MM.1S (cell line): ENCODE measurements around the gene CELF5.

Experiments used
- DNase-seq: peaks from one replicate; pipeline ENCODE4 v3.0.0-alpha.2; 2015
- H2AFZ ChIP-seq: fragments of 300-600 bp; sonication (generic); 2 replicates; pipeline ENCODE4 v1.6.0; 2016; ENCODE audit warnings: antibody characterized with exemption, low read length
- H3F3A ChIP-seq: fragments of 300-600 bp; sonication (generic); 2 replicates; pipeline ENCODE4 v1.6.1; 2016; ENCODE audit warnings: mild to moderate bottlenecking, antibody characterized with exemption, low read length, moderate library complexity, mixed read lengths; ENCODE audit not compliant: insufficient read depth
- H3K27ac ChIP-seq: fragments of 300-600 bp; sonication (generic); 2 replicates; pipeline ENCODE4 v1.5.1; 2016; ENCODE audit warnings: mild to moderate bottlenecking, low read length
- H3K27me3 ChIP-seq: fragments of 300-600 bp; sonication (generic); replicated peaks from 2 replicates; pipeline ENCODE4 v1.6.0; 2016; ENCODE audit warnings: low read length; ENCODE audit not compliant: insufficient read depth
- H3K36me3 ChIP-seq: fragments of 300-600 bp; sonication (generic); replicated peaks from 2 replicates; pipeline ENCODE4 v1.6.1; 2016; ENCODE audit warnings: mild to moderate bottlenecking, low read length, mixed read lengths; ENCODE audit not compliant: insufficient read depth
- H3K4me1 ChIP-seq: fragments of 300-600 bp; sonication (generic); 2 replicates; pipeline ENCODE4 v1.6.1; 2016; ENCODE audit warnings: low read length, mixed read lengths
- H3K4me2 ChIP-seq: fragments of 300-600 bp; sonication (generic); 2 replicates; pipeline ENCODE4 v1.6.0; 2016; ENCODE audit warnings: low read depth, low read length
- H3K4me3 ChIP-seq: fragments of 300-600 bp; sonication (generic); 2 replicates; pipeline ENCODE4 v1.5.1; 2016; ENCODE audit warnings: low read length, mixed read lengths
- H3K79me2 ChIP-seq: fragments of 300-600 bp; sonication (generic); 2 replicates; pipeline ENCODE4 v1.6.1; 2016; ENCODE audit warnings: mixed run types, low read length, mixed read lengths
- H3K9ac ChIP-seq: fragments of 300-600 bp; sonication (generic); 2 replicates; pipeline ENCODE4 v1.6.1; 2016; ENCODE audit warnings: low read length, mixed read lengths
- H3K9me2 ChIP-seq: fragments of 300-600 bp; sonication (generic); replicated peaks from 2 replicates; pipeline ENCODE4 v1.6.1; 2016; ENCODE audit warnings: mild to moderate bottlenecking, low read length, mixed read lengths; ENCODE audit not compliant: insufficient read depth
- H3K9me3 ChIP-seq: fragments of 300-600 bp; sonication (generic); replicated peaks from 2 replicates; pipeline ENCODE4 v1.6.1; 2016; ENCODE audit warnings: mild to moderate bottlenecking, low read length, mixed read lengths; ENCODE audit not compliant: insufficient read depth
- H4K20me1 ChIP-seq: fragments of 300-600 bp; sonication (generic); 2 replicates; pipeline ENCODE4 v1.6.1; 2016; ENCODE audit warnings: mild to moderate bottlenecking, low read length, moderate library complexity, mixed read lengths; ENCODE audit not compliant: insufficient read depth
- EZH2 ChIP-seq: fragments of 300-600 bp; sonication (generic); optimal IDR thresholded peaks from 2 replicates; pipeline ENCODE3; 2017; ENCODE audit warnings: low read depth, mild to moderate bottlenecking, antibody characterized with exemption, low read length, mixed read lengths
- EZH2phosphoT487 ChIP-seq: fragments of 300-600 bp; sonication (generic); IDR thresholded peaks from 2 replicates; pipeline ENCODE4 v1.6.1; 2018; ENCODE audit warnings: antibody characterized with exemption, low read length
- TF ChIP-seq, protein P1 (sequence below): fragments of 300-600 bp; sonication (generic); IDR thresholded peaks from 2 replicates; pipeline ENCODE4 v1.5.1; 2016; ENCODE audit warnings: antibody characterized with exemption, low read length, mixed read lengths

The CELF5 gene

DNA sequence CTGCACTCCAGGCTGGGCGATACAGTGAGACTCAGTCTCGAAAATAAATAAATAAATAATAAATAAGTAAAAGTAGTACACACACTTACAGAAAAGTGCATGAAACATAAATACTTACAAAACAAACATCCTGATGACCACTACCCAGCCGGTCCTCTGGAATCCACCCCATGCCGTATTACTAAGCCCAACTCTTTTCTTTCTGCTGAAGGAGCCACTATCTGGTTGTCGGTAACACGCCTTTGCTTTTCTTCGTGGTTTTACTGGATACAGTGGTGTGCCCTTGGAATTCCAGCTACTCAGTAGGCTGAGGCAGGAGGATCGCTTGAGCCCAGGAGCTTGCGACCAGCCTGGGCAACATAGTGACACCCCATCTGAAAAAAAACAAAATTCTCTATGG is 39.4 kb downstream of the CELF5 start:
- Histone ChIP-seq H3K4me1 (no peaks in the 10 kb centered on the region), H3K4me2 (no peak overlapping the region), H3K27ac (no peak overlapping the region), H3K9ac (no peak overlapping the region), H3K27me3 (peaks cover 95% of the 10 kb centered on the region), H3K79me2 (no peaks in the 10 kb centered on the region), H4K20me1 (no peaks in the 10 kb centered on the region), H3K36me3 (no peaks in the 10 kb centered on the region), H3K9me3 (no peaks in the 10 kb centered on the region), H3K4me3 (no peak overlapping the region), H2AFZ (no peak overlapping the region), H3F3A (no peaks in the 10 kb centered on the region), H3K9me2 (no peaks in the 10 kb centered on the region)
- no peak for DNase-seq
- TF ChIP-seq EZH2phosphoT487 = no peak

DNA sequence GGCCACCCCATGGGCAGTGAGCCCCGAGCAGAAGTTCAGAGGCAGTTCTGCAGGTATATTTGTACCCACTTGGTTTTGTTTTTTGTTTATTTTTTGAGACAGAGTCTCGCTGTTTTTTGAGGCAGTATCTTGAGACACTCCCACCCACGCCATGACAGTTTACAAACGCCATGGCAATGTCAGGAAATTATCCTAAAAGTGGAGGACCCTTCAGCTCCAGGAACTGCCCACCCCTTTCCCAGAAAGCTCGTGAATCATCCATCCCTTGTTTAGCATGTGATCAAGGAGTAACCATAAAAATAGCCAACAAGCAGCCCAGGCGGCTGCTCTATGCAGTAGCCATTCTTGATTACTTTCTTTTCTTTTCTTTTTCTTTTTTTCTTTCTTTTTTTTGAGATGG is 41.0 kb downstream of the CELF5 start:
- H4K20me1 ChIP-seq = no peaks in the 10 kb centered on the region
- no peak overlapping the region for H3K4me3 ChIP-seq
- H3K36me3 ChIP-seq = no peaks in the 10 kb centered on the region
- TF ChIP-seq, protein P1, sequence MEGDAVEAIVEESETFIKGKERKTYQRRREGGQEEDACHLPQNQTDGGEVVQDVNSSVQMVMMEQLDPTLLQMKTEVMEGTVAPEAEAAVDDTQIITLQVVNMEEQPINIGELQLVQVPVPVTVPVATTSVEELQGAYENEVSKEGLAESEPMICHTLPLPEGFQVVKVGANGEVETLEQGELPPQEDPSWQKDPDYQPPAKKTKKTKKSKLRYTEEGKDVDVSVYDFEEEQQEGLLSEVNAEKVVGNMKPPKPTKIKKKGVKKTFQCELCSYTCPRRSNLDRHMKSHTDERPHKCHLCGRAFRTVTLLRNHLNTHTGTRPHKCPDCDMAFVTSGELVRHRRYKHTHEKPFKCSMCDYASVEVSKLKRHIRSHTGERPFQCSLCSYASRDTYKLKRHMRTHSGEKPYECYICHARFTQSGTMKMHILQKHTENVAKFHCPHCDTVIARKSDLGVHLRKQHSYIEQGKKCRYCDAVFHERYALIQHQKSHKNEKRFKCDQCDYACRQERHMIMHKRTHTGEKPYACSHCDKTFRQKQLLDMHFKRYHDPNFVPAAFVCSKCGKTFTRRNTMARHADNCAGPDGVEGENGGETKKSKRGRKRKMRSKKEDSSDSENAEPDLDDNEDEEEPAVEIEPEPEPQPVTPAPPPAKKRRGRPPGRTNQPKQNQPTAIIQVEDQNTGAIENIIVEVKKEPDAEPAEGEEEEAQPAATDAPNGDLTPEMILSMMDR = no peak
- TF ChIP-seq EZH2 = no peak
- TF ChIP-seq EZH2phosphoT487 = no peak
- no peak overlapping the region for H3K9ac ChIP-seq
- no peaks in the 10 kb centered on the region for H3K9me3 ChIP-seq
- no peak overlapping the region for H3K4me2 ChIP-seq
- H2AFZ ChIP-seq = no peak overlapping the region
- no peaks in the 10 kb centered on the region for H3K79me2 ChIP-seq
- peaks cover 94% of the 10 kb centered on the region for H3K27me3 ChIP-seq
- no peaks in the 10 kb centered on the region for H3K9me2 ChIP-seq
- H3F3A ChIP-seq = no peaks in the 10 kb centered on the region
- no peak overlapping the region for H3K27ac ChIP-seq
- no peaks in the 10 kb centered on the region for H3K4me1 ChIP-seq
- DNase-seq = no peak

DNA sequence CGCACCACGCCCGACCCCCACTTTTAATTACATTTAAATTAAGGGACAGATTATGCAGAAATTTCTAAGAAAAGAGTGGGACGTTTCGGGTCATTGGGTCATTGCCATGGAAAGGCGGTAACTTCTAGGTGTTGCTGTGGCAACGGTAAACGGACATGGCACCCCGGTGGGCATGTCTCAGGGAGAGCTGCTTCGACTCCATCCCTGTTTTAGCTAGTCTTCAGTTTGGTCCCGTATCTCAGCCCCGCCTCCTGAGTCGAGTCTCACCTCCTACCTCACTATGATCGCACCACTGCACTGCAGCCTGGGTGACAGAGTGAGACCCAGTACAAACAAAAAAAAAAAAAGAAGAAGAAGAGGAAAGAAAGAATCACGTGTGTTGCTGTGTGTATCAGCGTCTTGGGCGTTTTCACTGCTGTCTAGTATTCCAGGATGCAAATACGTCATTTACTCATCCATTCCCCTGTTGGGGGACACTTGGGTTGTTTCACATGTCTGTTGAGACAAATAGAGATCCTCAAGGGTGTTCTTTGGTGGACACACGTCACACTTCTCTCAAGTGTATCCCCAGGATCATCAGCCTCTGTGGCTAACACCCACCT is 41.7 kb downstream of the CELF5 start:
- Histone ChIP-seq H3K27me3 (peaks cover 89% of the 10 kb centered on the region), H3K9me2 (no peaks in the 10 kb centered on the region), H3K4me2 (no peak overlapping the region), H3K79me2 (no peaks in the 10 kb centered on the region), H3F3A (no peaks in the 10 kb centered on the region), H3K9ac (no peak overlapping the region), H3K27ac (no peak overlapping the region), H2AFZ (no peak overlapping the region), H3K4me3 (no peak overlapping the region), H3K36me3 (no peaks in the 10 kb centered on the region), H3K4me1 (no peaks in the 10 kb centered on the region), H4K20me1 (no peaks in the 10 kb centered on the region), H3K9me3 (no peaks in the 10 kb centered on the region)
- no peak for DNase-seq
- TF ChIP-seq EZH2 = no peak
- TF ChIP-seq, protein P1 = no peak
- TF ChIP-seq EZH2phosphoT487 = no peak

DNA sequence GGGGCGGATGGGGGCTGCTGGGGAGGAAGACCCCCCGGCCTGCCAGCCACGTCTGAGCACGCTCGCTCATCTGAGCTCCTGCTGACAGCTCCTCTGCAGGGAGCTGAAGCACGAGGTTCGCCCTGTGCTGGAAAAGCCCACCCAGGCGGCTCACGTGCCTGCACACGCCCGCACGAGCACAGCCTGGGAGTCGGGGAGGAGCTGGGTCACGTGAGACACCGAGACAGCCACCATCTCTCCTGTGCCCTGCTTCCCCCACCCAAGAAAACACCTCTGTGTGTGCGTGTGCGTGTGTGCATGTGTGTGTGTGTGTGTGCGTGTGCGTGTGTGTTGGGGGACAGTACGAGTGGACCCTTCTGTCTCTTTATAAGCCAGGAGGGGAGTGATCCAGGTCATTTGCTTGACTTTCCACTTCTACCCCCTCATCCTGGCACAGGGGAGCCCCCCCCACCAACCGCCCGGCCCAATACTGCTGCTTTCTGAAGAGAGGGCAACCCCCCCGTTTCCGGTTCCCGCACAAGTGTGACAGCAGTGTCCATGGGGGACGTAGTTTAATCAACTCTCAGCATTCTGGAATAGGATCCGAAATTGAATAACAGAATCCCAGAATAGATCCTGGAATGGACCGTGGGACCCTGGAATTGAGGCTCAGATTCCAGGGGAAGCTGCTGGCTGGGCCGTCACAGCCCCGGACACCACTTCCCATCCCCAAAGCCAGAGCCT is 42.5 kb downstream of the CELF5 start:
- Histone ChIP-seq H3K4me2 (no peak overlapping the region), H3K4me3 (no peak overlapping the region)
- no peak for DNase-seq

More for the DNA sequence above, 42.5 kb downstream of the CELF5 start:
- H3K27me3 ChIP-seq = peaks cover 89% of the 10 kb centered on the region
- H3K4me1 ChIP-seq = no peaks in the 10 kb centered on the region
- no peak overlapping the region for H3K9ac ChIP-seq
- no peak for TF ChIP-seq EZH2phosphoT487
- TF ChIP-seq, protein P1 = no peak
- no peak for TF ChIP-seq EZH2
- H3K9me3 ChIP-seq = no peaks in the 10 kb centered on the region
- no peaks in the 10 kb centered on the region for H3F3A ChIP-seq
- H3K36me3 ChIP-seq = no peaks in the 10 kb centered on the region
- no peak overlapping the region for H2AFZ ChIP-seq
- H3K79me2 ChIP-seq = no peaks in the 10 kb centered on the region
- H4K20me1 ChIP-seq = no peaks in the 10 kb centered on the region
- no peak overlapping the region for H3K27ac ChIP-seq
- no peaks in the 10 kb centered on the region for H3K9me2 ChIP-seq
